CD14-positive monocyte (primary cell): Measurements from ENCODE around the gene IL17B. TPM values are rescaled to one million over a fixed set of nuclear protein-coding genes. Genes with fewer than 3 reads are reported as not detected.

Experiments
- DNase-seq, 3 donors: peaks; one replicate each; pipeline ENCODE4 v3.0.0-alpha.2; 2011 to 2022
- H2AFZ ChIP-seq: 2 replicates; pipeline ENCODE4 v1.6.0; 2012; ENCODE audit warnings: mild to moderate bottlenecking, low read depth, low read length, inconsistent platforms; ENCODE audit not compliant: insufficient read depth, poor library complexity, severe bottlenecking
- H3K27ac ChIP-seq, 2 donors: 1 replicate in 1 of 2; 2 replicates in 1 of 2; pipeline ENCODE4 v1.5.1; 2012 to 2013; ENCODE audit warnings: low read length in 2 of 2, control low read depth in 1 of 2, inconsistent platforms in 1 of 2, low read depth in 1 of 2, mild to moderate bottlenecking in 1 of 2
- H3K27me3 ChIP-seq, 2 donors: one replicate each; pipeline versions ENCODE4 v1.6.0 to v1.6.1; 2011 to 2013; ENCODE audit warnings: low read length in 2 of 2; ENCODE audit not compliant: control insufficient read depth in 2 of 2, insufficient read depth in 2 of 2
- H3K36me3 ChIP-seq, 2 donors: replicated peaks in 1 of 2; 1 replicate in 1 of 2; 2 replicates in 1 of 2; pipeline versions ENCODE4 v1.5.1 to v1.6.1; 2012 to 2013; ENCODE audit warnings: low read length in 2 of 2, control low read depth in 1 of 2, inconsistent platforms in 1 of 2, mild to moderate bottlenecking in 1 of 2; ENCODE audit not compliant: insufficient read depth in 2 of 2, control insufficient read depth in 1 of 2
- H3K4me1 ChIP-seq, 2 donors: 1 replicate in 1 of 2; 2 replicates in 1 of 2; pipeline versions ENCODE4 v1.5.1 to v1.6.1; 2012 to 2013; ENCODE audit warnings: low read length in 2 of 2, control low read depth in 1 of 2, inconsistent platforms in 1 of 2, mild to moderate bottlenecking in 1 of 2, moderate library complexity in 1 of 2; ENCODE audit not compliant: insufficient read depth in 2 of 2, control insufficient read depth in 1 of 2
- H3K4me2 ChIP-seq: replicated peaks from 2 replicates; pipeline ENCODE3; 2012; ENCODE audit warnings: low read length, moderate library complexity, mild to moderate bottlenecking; ENCODE audit not compliant: poor library complexity, severe bottlenecking; ENCODE audit errors: extremely low read depth
- H3K4me3 ChIP-seq, 3 experiments: fragments of 200-600 bp in 1 of 3; sonication (generic) in 1 of 3; replicated peaks in 1 of 3; 1 replicate in 2 of 3; 2 replicates in 1 of 3; pipeline ENCODE4 v1.5.1; 2011 to 2013; ENCODE audit warnings: low read length in 3 of 3, mild to moderate bottlenecking in 3 of 3, control low read depth in 2 of 3, low read depth in 2 of 3, inconsistent platforms in 1 of 3, moderate library complexity in 1 of 3
- H3K79me2 ChIP-seq: 2 replicates; pipeline ENCODE4 v1.6.0; 2012; ENCODE audit warnings: mild to moderate bottlenecking, control low read depth, inconsistent platforms, low read length, moderate library complexity; ENCODE audit not compliant: insufficient read depth
- H3K9ac ChIP-seq: 2 replicates; pipeline ENCODE4 v1.6.0; 2017; ENCODE audit warnings: low read length, mild to moderate bottlenecking; ENCODE audit not compliant: insufficient read depth, poor library complexity, severe bottlenecking
- H3K9me3 ChIP-seq, 2 donors: replicated peaks in 1 of 2; 1 replicate in 1 of 2; 2 replicates in 1 of 2; pipeline versions ENCODE4 v1.5.1 to v1.6.1; 2012 to 2013; ENCODE audit warnings: low read length in 2 of 2, control low read depth in 1 of 2; ENCODE audit not compliant: control insufficient read depth in 1 of 2, insufficient read depth in 1 of 2
- H4K20me1 ChIP-seq: 2 replicates; pipeline ENCODE4 v1.6.0; 2012; ENCODE audit warnings: mild to moderate bottlenecking, low read length, control low read depth, moderate library complexity; ENCODE audit not compliant: insufficient read depth
- H3K27ac Mint-ChIP-seq, 7 donors: one replicate each; pipeline ENCODE4 v1.8.0; 2020; ENCODE audit warnings: mild to moderate bottlenecking in 7 of 7, mixed read lengths in 7 of 7, moderate library complexity in 6 of 7, inconsistent platforms in 2 of 7
- H3K27me3 Mint-ChIP-seq, 3 donors: one replicate each; pipeline ENCODE4 v1.8.0; 2021 to 2022; ENCODE audit warnings: low read depth in 3 of 3, mild to moderate bottlenecking in 3 of 3, mixed read lengths in 3 of 3, moderate library complexity in 3 of 3, inconsistent platforms in 1 of 3
- H3K36me3 Mint-ChIP-seq, 2 donors: one replicate each; pipeline ENCODE4 v1.8.0; 2020; ENCODE audit warnings: mixed read lengths in 2 of 2, inconsistent platforms in 1 of 2, mild to moderate bottlenecking in 1 of 2
- H3K4me1 Mint-ChIP-seq: one replicate; pipeline ENCODE4 v1.8.0; 2020; ENCODE audit warnings: mild to moderate bottlenecking, mixed read lengths
- H3K4me3 Mint-ChIP-seq, 2 donors: one replicate each; pipeline ENCODE4 v1.8.0; 2020; ENCODE audit warnings: mild to moderate bottlenecking in 2 of 2, mixed read lengths in 2 of 2, moderate library complexity in 1 of 2
- H3K9me3 Mint-ChIP-seq, 7 donors: one replicate each; pipeline ENCODE4 v1.8.0; 2020 to 2022; ENCODE audit warnings: mixed read lengths in 7 of 7, mild to moderate bottlenecking in 6 of 7, moderate library complexity in 6 of 7, inconsistent platforms in 2 of 7
- WGBS: methylation state at CpG from one replicate; pipeline ENCODE4 v1.1.5; 2013; ENCODE audit warnings: missing lambda C conversion rate; ENCODE audit not compliant: insufficient coverage; 5-methylcytosine and 5-hydroxymethylcytosine counted together
- intact Hi-C, 2 donors: fragments of 100-400 bp; cut with micrococcal nuclease; formaldehyde crosslinking; loops; one replicate each; pipeline versions ENCODE4 v1.15.0 to v1.15.1; 2023
- polyA plus RNA-seq, 3 donors: library from polyadenylated mRNA; depleted of rRNA in 1 of 3; unstranded in 2 of 3; stranded (reverse) in 1 of 3; fragments of 300-500 nt in 2 of 3; fragments of >200 nt in 1 of 3; fragmentation: Illumina TruSeq in 2 of 3; gene quantifications; 1 replicate in 2 of 3; 2 replicates in 1 of 3; pipeline ENCODE4 v1.2.3, GENCODE V29; 2012 to 2021
- TF ChIP-seq, protein P1 (sequence below): fragments of 200-600 bp; IDR thresholded peaks from one replicate; pipeline ENCODE4 v1.8.0; 2022; ENCODE audit warnings: antibody characterized with exemption, mild to moderate bottlenecking

IL17B gene
- polyA plus RNA-seq, 3 donors: not detected

DNA sequence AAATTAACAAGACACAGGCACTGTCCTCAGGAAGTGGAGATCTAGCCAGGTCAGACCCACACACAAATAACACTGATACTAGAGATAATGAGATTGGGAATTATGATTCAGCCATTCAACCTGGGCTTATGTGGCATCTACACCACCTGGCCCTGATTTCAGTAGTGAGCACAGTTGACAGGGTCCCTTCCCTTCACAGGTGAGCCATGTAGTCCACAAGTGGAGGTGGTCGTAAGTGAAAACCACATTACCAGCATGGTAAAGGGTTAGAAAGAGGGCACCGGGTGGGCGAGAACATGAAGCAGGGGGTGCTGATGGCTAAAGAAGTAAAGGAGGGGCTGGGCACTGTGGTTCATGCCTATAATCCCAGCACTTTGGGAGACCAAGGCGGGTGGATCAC lies 48.3 kb upstream of the IL17B start:
- Mint-ChIP-seq H3K27me3 (peaks cover 2 to 4% (median 2%) of the 10 kb centered on the region in 3 donors), H3K9me3 (peaks cover 0 to 2% (median 0%) of the 10 kb centered on the region in 7 donors), H3K4me3 (no peak overlapping the region), H3K27ac (peak overlapping the region in 1 of 7 donors; percentile 51), H3K4me1 (peaks cover 40% of the 10 kb centered on the region), H3K36me3 (no peaks in the 10 kb centered on the region)
- no peak for DNase-seq
- peaks cover 34 to 39% of the 10 kb centered on the region in 2 donors for H3K4me1 ChIP-seq
- no peak overlapping the region for H2AFZ ChIP-seq
- H3K79me2 ChIP-seq: no peaks in the 10 kb centered on the region
- no peaks in the 10 kb centered on the region for H4K20me1 ChIP-seq
- H3K9ac ChIP-seq: no peak overlapping the region
- H3K27ac ChIP-seq: no peak overlapping the region
- no peaks in the 10 kb centered on the region for H3K9me3 ChIP-seq
- TF ChIP-seq, protein P1, sequence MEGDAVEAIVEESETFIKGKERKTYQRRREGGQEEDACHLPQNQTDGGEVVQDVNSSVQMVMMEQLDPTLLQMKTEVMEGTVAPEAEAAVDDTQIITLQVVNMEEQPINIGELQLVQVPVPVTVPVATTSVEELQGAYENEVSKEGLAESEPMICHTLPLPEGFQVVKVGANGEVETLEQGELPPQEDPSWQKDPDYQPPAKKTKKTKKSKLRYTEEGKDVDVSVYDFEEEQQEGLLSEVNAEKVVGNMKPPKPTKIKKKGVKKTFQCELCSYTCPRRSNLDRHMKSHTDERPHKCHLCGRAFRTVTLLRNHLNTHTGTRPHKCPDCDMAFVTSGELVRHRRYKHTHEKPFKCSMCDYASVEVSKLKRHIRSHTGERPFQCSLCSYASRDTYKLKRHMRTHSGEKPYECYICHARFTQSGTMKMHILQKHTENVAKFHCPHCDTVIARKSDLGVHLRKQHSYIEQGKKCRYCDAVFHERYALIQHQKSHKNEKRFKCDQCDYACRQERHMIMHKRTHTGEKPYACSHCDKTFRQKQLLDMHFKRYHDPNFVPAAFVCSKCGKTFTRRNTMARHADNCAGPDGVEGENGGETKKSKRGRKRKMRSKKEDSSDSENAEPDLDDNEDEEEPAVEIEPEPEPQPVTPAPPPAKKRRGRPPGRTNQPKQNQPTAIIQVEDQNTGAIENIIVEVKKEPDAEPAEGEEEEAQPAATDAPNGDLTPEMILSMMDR: no peak
- WGBS: 60% methylated on average over 2 of the region's 4 CpGs
- intact Hi-C loops: no loop called here
- no peaks in the 10 kb centered on the region for H3K27me3 ChIP-seq
- H3K4me2 ChIP-seq: no peak overlapping the region
- H3K36me3 ChIP-seq: no peaks in the 10 kb centered on the region
- no peak overlapping the region for H3K4me3 ChIP-seq

DNA sequence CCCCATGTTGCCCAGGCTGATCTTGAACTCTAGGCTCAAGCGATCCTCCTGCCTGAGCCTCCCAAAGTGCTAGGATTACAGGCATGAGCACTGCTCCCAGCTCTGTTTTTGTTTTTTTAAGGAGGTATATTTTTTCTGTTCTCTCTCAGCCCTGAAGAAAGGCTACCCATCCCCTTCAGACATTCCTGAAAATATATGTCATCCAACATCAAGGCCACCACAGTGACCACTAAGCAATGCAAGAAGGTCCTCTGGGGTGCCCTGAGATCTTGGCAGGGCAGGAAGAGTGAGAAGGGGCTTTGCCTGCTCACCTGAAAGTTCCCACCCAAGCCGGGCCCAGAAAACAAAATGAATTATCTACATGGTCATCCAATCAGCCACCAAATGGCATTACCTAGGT lies 47.8 kb upstream of the IL17B start:
- peaks cover 44% of the 10 kb centered on the region for H3K4me1 Mint-ChIP-seq
- H3K27me3 Mint-ChIP-seq: peaks cover 2 to 4% (median 4%) of the 10 kb centered on the region in 3 donors
- TF ChIP-seq, protein P1: no peak
- Histone ChIP-seq H4K20me1 (no peaks in the 10 kb centered on the region), H3K4me3 (no peak overlapping the region), H3K27me3 (no peaks in the 10 kb centered on the region), H3K9ac (no peak overlapping the region), H3K4me2 (no peak overlapping the region), H2AFZ (no peak overlapping the region), H3K9me3 (no peaks in the 10 kb centered on the region), H3K36me3 (no peaks in the 10 kb centered on the region), H3K79me2 (no peaks in the 10 kb centered on the region), H3K4me1 (peaks cover 34 to 43% of the 10 kb centered on the region in 2 donors), H3K27ac (no peak overlapping the region)
- DNase-seq: no peak
- no peak overlapping the region for H3K4me3 Mint-ChIP-seq
- no peak overlapping the region for H3K27ac Mint-ChIP-seq
- no peaks in the 10 kb centered on the region for H3K9me3 Mint-ChIP-seq
- WGBS: 100% methylated on average over 1 of the region's 2 CpGs
- intact Hi-C loops: no loop called here
- no peaks in the 10 kb centered on the region for H3K36me3 Mint-ChIP-seq
